Gastroesophageal sphincter (tissue), 3 donors: Measurements from ENCODE around the gene SH3TC2.

Experiments
- CTCF ChIP-seq, 4 experiments: fragments of 200-600 bp in 2 of 4; fragments of 450-650 bp in 2 of 4; sonication (generic) in 1 of 4; IDR thresholded peaks; one replicate each; pipeline ENCODE4 v1.5.1; 2017 to 2019; ENCODE audit warnings: antibody characterized with exemption in 4 of 4, mild to moderate bottlenecking in 2 of 4, moderate library complexity in 2 of 4
- POLR2A ChIP-seq, 2 donors: fragments of 450-650 bp; IDR thresholded peaks; one replicate each; pipeline ENCODE4 v1.6.1; 2017; ENCODE audit warnings: antibody characterized with exemption in 2 of 2, mild to moderate bottlenecking in 2 of 2, moderate library complexity in 1 of 2
- POLR2AphosphoS5 ChIP-seq: sonication (generic); formaldehyde crosslinking; IDR thresholded peaks from one replicate; pipeline ENCODE4 v1.6.1; 2017; ENCODE audit warnings: antibody characterized with exemption

- TF ChIP-seq CTCF (IDR thresholded peaks at IDR 0.05) (no peak), POLR2A (IDR thresholded peaks at IDR 0.05) (no peak), POLR2AphosphoS5 (no peak)
Observed at GRCh38 chr5:148999741-149000140, 63.1 kb downstream of the SH3TC2 start.
